ENCODE data around the gene EDARADD.
"Not testable (repeated sequence)": the region's sequence is repeated elsewhere in the genome, so short reads cannot be mapped to it uniquely, and the experiment has no call there.

The EDARADD gene

GRCh38 chr1:236393681-236394481 is at the start of gene EDARADD:
Gene EDARADD (plus strand): TSS chr1:236394286. CDS start chr1:236394445, 159 bp downstream.
- DNase-seq = no peak

DNA sequence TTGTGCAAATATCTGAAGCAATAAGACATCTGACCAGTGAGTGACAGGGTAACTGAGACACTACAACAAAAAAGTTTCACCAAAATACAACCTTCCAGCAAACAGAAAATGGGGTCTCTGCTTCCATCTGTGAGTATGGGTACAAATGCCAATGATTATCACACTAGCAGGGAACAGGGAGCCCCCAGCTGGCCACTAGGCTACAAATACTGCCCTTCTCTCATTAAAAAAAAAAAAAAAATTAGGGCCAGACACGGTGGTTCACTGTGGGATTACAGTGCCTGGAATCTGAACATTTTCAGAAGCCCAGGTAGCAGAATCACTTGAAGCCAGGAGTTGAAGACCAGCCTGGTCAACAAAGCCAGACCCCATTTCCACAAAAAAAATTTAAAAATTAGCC is 48.4 kb upstream of the EDARADD start:
- DNase-seq = no peak

DNA sequence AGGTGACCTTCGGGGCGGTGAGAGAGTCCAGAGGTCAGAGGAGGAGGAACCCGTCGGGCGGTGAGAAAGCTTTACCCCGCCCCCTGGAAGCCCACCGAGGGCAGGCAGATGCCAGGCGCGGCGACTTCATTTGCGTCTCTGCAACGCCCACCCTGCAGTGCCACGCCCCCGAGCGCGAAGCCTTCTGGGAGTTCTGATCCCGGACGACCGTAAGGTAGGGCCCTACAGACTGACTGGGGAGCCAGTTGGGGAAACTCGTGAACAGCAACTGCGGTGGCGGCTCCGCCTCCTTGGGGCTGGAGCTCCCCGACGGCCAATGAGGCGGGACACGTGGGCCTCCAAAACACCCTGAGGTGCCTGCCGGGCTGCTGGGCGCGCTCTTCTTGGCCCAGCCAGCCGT is 46.0 kb upstream of the EDARADD start:
- DNase-seq = no peak

GRCh38 chr1:236350308-236350707 is 43.8 kb upstream of the EDARADD start:
- no peak for DNase-seq

- no peak for DNase-seq
Measured at GRCh38 chr1:236351875-236352573, 42.1 kb upstream of the EDARADD start.

GRCh38 chr1:236352747-236353146 is 41.3 kb upstream of the EDARADD start:
- not testable (repeated sequence) for DNase-seq

DNA sequence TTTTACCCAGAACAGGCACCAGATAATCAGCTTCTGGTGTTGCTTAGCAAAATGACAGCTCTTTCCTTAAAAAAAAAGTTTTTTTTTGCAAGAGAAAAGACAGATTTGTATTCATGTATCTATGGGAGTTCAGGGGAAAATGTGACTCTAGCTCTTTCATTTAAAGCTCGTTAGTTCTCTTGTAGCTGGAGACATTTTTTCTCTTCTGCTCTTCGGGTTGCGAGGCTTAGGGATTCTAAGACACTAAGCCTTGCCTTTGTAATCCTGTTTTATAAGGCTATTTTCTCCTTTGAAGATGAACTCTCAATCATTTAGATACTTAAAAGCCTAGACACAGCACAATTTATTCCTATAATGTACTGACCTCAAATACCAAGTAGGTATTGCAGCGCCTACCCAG is 40.3 kb upstream of the EDARADD start:
- no peak for DNase-seq

DNA sequence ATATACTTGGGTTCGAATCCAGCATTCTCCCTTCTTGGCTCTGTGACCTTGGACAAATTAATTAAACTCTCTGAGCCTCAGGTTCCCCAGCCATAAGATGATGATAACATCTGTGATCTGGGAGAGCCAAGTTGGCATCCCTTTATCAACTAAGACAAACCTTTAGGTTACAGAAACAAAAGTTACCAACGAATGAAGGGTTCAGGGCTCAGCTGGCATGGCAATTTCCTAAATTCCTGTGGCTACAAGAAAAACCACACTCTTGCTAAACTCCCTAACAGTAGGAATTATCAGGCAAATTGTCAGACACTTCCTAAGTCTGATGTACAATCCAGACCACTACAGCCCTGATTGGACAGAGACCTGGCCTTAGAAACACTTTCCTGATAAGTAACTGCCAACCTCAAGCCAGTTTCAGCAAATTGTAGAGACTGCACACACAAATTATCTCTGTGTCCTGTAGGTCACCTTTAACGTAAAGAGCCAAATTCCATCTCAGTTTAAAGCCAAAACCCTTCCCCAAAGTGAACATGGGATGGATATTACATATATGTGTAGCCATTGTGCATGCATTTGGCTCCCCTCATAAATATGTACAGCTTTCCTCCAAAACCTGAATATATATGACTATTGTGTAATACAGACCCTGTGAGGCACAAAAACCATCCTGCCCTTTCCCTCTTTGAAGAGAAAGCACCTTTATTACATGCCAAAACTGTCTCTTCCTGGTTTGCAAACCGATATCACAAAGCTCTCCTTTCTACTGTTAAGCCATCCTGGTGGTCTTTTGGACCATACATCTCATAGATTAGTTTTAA is 39.5 kb upstream of the EDARADD start:
- no peak for DNase-seq

DNA sequence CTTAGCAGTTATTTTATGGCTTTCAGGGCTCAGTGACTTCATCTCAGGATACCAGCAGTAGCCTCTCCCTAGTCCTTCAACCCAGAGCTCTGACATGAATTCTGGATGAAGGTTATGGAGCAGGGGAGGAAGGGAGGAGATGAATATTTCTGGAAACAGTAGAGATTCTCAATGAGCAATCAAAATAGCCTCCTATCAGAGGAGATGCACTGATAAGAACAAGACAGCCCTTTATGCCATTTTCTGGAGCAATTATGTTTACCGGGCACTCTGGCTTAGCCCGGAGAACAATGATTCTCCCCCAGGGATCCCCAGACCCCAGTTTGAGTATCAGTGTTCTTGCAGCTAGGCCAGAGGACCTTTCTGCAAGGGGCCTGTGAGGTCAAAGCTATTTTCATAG is 37.9 kb upstream of the EDARADD start:
- no peak for DNase-seq

- no peak for DNase-seq
Measured at GRCh38 chr1:236361909-236362590, 32.0 kb upstream of the EDARADD start.

- no peak for DNase-seq
Measured at GRCh38 chr1:236363237-236363636, 30.8 kb upstream of the EDARADD start.

DNA sequence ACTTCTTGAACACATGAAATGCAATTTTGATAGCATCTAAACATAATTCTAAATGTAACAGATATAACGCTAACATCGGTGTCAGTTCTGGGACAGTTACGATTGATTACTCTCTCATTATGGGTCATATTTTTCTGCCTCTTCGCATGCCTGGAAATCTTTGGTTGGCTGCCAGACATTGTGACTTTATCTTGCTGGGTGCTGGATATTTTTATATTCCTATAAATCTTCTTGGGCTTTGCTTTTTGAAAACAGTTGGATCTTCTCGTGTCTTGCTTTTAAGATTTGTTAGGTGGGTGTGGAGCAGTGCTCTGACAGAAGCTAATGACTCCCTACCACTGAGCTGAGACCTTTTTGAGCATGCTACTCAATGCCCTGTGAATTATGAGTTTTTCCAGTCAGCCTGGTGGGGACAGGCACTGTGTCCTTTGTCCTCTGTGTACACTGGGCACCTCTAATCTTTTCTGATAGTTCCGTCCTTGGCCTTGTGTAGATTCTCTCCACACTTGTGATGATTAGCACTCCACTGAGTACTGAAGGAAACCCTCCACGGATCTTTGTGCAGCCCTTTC is 28.0 kb upstream of the EDARADD start:
- DNase-seq = no peak

GRCh38 chr1:236366681-236367080 is 27.4 kb upstream of the EDARADD start:
- not testable (repeated sequence) for DNase-seq

DNA sequence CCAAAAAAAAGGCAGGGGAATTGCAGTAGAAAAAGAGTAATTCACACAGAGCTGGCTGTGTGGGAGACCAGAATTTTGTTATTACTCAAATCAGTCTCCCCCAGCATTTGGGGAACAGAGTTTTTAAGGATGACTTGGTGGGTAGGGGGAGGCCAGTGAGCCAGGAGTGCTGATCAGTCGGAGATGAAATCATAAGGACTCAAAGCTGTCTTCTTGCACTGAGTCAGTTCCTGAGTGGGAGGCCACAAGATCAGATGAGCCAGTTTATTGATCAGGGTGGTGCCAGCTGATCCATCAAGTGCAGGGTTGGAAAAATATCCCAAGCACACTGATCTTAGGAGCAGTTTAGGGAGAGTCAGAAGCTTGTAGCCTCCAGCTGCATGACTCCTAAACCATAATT is 23.7 kb upstream of the EDARADD start:
- no peak for DNase-seq

DNA sequence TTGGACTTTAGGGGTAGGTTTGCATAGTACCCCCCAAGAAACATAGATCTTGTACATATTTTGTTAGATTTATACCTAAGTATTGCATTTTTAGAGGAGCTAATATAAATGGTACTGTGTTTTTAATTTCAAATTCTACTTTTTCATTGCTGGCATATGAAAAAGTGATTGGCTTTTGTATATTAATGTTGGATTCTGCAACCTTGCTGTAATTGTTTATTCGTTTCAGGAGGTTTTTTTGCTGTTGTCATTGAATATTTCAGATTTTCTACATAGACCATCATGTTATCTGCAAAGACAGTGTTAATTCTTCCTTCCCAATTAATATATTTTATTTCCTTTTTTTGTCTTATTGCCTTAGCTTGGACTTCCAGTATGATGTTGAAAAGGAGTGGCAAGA is 23.0 kb upstream of the EDARADD start:
- no peak for DNase-seq

GRCh38 chr1:236377832-236378535 is 16.1 kb upstream of the EDARADD start:
- DNase-seq = no peak

DNA sequence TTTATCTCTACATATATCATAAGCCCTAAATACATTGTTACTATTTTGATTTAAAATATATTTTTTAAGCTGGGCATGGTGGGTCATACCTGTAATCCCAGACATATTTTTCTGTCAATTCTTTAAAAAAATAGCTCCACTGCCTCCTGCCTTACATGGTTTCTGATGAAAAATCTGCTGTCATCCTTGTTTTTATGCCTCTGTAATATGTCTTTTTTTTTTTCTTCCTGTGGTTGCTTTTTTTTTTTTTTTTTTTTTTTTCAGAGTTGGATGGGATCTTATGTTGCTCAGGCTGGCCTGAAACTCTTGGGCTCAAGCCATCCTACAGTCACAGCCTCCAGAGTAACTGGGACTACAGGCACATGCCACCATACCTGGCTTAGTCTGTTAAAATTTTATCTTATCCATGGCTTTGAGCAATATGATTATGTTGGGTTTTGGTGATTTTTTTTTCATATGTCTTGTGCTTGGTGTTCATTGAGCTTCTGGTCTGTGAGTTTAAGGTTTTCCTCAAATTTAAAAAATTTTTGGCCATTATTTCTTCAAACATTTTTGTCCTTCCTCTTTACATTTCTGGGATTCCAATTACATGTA is 12.4 kb upstream of the EDARADD start:
- no peak for DNase-seq

DNA sequence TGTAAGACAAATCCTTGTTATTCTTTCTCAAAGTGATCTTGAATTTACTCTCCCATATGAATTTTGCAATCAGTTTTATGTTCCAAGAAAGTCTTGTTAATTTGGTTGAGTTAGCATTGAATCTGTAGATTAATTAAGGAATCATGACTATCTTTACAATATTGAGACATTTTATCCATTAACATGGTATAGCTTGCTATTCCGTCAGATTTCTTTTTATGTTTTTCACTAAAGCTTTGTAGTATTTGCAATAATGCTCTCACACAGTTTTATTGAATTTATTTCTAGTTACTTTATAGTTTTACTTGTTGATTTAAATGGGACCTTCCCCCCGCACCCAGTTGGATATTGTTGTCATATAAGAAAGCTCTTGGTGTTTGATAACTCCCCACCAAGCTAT is 5.8 kb upstream of the EDARADD start:
- no peak for DNase-seq

DNA sequence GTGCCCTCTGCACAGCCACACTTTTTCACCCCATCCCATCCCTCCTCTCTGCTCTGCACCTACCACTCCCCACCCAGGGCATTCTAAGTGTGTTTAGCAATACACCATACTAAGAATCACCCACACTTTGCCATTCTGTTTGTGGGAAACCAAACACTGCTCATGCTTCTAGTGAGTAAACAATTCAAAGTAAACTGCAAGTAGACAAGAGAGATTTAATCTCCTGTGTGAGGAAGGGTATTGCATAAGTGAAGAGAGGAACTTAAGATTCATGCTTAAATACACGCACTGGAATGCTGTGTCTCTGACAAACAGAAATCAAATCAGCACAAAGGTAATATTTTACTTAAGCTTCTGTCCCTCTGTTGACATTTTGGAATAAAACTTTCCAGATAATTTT is 4.8 kb upstream of the EDARADD start:
- DNase-seq = no peak

DNA sequence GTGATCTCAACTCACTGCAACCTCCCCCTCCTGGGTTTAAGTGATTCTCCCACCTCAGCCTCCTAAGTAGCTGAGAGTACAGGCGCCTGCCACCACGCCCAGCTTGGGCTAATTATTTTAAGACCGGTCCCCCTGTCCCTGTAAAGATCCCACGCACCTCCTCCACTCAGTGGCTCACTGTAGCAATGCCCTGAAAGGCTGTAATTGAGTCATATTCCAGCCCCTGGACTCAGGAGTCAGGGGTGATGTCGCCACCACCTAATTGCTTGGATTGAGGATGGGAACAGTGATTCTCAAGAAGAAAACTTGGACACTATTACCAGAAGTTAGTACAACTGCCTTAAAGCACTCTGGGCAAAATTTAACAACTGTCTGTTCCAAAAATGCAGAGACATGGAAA is 3.1 kb upstream of the EDARADD start:
- no peak for DNase-seq

- DNase-seq = no peak
Measured at GRCh38 chr1:236392182-236392581, 1.9 kb upstream of the EDARADD start.

DNA sequence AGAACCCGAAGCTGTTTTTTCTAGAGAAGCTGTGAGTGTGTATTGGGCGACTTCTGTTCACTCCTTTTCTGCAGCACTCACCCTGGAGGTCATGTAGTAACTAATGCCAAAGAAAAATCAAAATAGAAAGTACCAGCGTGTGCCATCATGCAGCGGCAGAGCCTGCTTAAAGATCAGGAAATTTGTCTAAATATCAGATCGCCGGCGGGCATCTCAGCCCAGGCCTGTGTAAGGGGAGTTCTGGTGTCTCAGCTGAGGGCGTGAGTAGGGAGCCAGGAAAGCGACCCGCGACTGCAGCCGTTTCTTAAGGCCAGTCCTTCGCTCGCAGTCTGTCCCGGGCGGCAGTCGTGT is 768 bp downstream of the EDARADD start:
- DNase-seq = no peak

All from GOT3 (cell line).